Stimulated activated memory B cell treated with anti-CD40 and anti-IgM and Interleukin-4, amounts not matched to agents 10 μg/mL and 1 μg/mL and 100 μg/mL, for 72 hours (primary cell): ENCODE measurements around the gene HTRA1.

Source experiments
- ATAC-seq: fragments of 150-1000 bp; cut with Tn5 transposase; 2 replicates; pipeline ENCODE4 v1.10.0; 2021
- H3K27ac Mint-ChIP-seq: one replicate; pipeline ENCODE4 v1.8.0; 2022; ENCODE audit warnings: mild to moderate bottlenecking, mixed read lengths
- H3K27me3 Mint-ChIP-seq: one replicate; pipeline ENCODE4 v1.8.0; 2022; ENCODE audit warnings: mixed read lengths
- H3K36me3 Mint-ChIP-seq: one replicate; pipeline ENCODE4 v1.8.0; 2022; ENCODE audit warnings: mixed read lengths
- H3K4me1 Mint-ChIP-seq: one replicate; pipeline ENCODE4 v1.8.0; 2022; ENCODE audit warnings: mixed read lengths
- H3K4me3 Mint-ChIP-seq: one replicate; pipeline ENCODE4 v1.8.0; 2022; ENCODE audit warnings: mild to moderate bottlenecking, moderate library complexity, mixed read lengths
- H3K9me3 Mint-ChIP-seq: one replicate; pipeline ENCODE4 v1.8.0; 2022; ENCODE audit warnings: mixed read lengths

Gene HTRA1

GRCh38 chr10:122476333-122476695 lies 15.0 kb downstream of the HTRA1 start:
- no peaks in the 10 kb centered on the region for H3K9me3 Mint-ChIP-seq
- no peak overlapping the region for H3K4me3 Mint-ChIP-seq
- peaks cover 6% of the 10 kb centered on the region for H3K4me1 Mint-ChIP-seq
- no peak overlapping the region for H3K27ac Mint-ChIP-seq
- H3K27me3 Mint-ChIP-seq: peaks cover 47% of the 10 kb centered on the region
- no peaks in the 10 kb centered on the region for H3K36me3 Mint-ChIP-seq
- ATAC-seq: no peak

DNA sequence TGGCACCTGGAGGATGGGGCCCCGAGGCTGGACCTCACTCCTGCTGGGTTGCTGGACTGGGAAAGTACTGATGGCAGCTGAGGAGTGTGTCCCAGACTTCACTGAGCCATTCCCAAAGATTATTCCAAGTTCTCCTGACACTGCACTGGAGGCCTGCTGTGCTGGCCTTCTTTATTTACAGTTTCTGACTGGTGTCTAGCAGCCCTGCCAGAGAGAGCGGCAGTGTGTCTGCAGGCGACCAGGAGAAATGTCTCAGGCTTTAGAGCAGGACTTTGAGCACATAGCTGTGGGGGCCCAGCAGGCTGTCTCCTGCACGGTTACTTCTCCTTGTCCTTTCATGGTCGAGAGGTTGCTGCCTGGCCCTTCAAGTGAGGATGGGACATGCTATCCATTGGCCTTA lies 16.1 kb downstream of the HTRA1 start:
- no peak overlapping the region for H3K27ac Mint-ChIP-seq
- ATAC-seq: no peak
- H3K9me3 Mint-ChIP-seq: peaks cover 4% of the 10 kb centered on the region
- H3K4me3 Mint-ChIP-seq: no peak overlapping the region
- H3K4me1 Mint-ChIP-seq: peaks cover 6% of the 10 kb centered on the region
- H3K36me3 Mint-ChIP-seq: no peaks in the 10 kb centered on the region
- peaks cover 47% of the 10 kb centered on the region for H3K27me3 Mint-ChIP-seq

DNA sequence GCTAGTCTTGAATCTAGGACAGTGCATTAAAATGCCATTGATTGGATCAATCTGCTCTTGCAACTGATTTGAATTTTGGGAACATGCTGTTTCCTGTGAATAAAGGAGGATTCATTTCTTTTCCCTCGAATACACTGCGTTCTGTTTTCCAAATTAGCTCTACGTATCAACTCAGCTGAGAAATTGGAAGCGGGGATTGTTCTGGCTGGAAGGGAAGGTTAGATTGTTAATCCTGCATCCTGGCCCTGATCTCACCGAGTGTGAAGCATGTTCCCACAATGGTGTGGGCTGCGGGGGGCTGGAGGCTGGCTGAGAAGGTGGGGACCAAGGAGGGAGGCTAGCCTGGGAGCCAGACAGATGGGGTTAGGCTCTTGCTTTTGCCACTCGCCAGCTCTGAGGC lies 17.6 kb downstream of the HTRA1 start:
- Mint-ChIP-seq H3K4me3 (no peak overlapping the region), H3K9me3 (peaks cover 4% of the 10 kb centered on the region), H3K27ac (no peak overlapping the region), H3K27me3 (peaks cover 45% of the 10 kb centered on the region), H3K4me1 (peaks cover 6% of the 10 kb centered on the region), H3K36me3 (no peaks in the 10 kb centered on the region)
- ATAC-seq: no peak

- no peak for ATAC-seq
- H3K27me3 Mint-ChIP-seq: peaks cover 37% of the 10 kb centered on the region
- no peak overlapping the region for H3K27ac Mint-ChIP-seq
- no peaks in the 10 kb centered on the region for H3K36me3 Mint-ChIP-seq
- no peak overlapping the region for H3K4me3 Mint-ChIP-seq
- H3K9me3 Mint-ChIP-seq: peaks cover 4% of the 10 kb centered on the region
- no peaks in the 10 kb centered on the region for H3K4me1 Mint-ChIP-seq
Measured at GRCh38 chr10:122480146-122480833, 18.9 kb downstream of the HTRA1 start.

DNA sequence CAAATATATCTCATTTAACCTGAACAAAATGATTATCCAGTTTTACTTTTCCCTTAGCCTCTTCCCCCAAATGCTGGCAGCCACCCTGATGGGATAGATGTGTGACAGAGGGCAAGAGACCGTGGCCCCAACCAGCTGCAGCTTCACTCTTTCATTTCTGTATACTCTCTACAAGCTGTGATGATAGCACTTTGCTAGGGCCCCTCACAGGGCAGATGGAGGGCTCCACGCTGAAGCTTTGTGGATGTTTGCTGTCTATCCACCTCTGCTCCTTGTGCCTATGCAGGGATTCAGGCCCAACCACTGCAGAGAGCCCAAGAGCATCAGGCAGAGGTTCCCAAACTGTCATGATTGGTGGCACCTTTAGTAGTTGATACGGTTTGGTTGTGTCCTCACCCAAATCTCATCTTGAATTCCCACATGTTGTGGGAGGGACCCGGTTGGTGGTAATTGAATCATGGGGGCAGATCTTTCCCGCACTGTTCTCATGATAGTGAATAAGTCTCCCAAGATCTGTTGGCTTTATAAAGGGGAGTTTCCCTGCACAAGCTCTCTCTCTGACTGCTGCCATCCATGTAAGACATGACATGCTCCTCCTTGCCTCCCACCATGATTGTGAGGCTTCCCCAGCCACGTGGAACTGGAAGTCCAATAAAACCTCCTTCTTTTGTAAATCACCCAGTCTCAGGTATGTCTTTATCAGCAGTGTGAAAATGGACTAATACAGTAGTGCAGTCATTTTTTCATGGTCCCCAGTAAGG lies 20.1 kb downstream of the HTRA1 start:
- Mint-ChIP-seq H3K36me3 (no peaks in the 10 kb centered on the region), H3K27me3 (peaks cover 26% of the 10 kb centered on the region), H3K27ac (no peak overlapping the region), H3K4me3 (no peak overlapping the region), H3K9me3 (peaks cover 4% of the 10 kb centered on the region), H3K4me1 (no peaks in the 10 kb centered on the region)
- ATAC-seq: no peak

GRCh38 chr10:122484276-122485060 lies 23.1 kb downstream of the HTRA1 start:
- Mint-ChIP-seq H3K4me3 (no peak overlapping the region), H3K27me3 (peaks cover 14% of the 10 kb centered on the region), H3K9me3 (peaks cover 4% of the 10 kb centered on the region), H3K27ac (no peak overlapping the region), H3K4me1 (no peaks in the 10 kb centered on the region), H3K36me3 (no peaks in the 10 kb centered on the region)
- ATAC-seq: no peak

- Mint-ChIP-seq H3K4me3 (no peak overlapping the region), H3K36me3 (no peaks in the 10 kb centered on the region), H3K27ac (no peak overlapping the region), H3K9me3 (peaks cover 4% of the 10 kb centered on the region), H3K27me3 (peaks cover 2% of the 10 kb centered on the region), H3K4me1 (no peaks in the 10 kb centered on the region)
- ATAC-seq: no peak
Measured at GRCh38 chr10:122485670-122486069, 24.3 kb downstream of the HTRA1 start.

DNA sequence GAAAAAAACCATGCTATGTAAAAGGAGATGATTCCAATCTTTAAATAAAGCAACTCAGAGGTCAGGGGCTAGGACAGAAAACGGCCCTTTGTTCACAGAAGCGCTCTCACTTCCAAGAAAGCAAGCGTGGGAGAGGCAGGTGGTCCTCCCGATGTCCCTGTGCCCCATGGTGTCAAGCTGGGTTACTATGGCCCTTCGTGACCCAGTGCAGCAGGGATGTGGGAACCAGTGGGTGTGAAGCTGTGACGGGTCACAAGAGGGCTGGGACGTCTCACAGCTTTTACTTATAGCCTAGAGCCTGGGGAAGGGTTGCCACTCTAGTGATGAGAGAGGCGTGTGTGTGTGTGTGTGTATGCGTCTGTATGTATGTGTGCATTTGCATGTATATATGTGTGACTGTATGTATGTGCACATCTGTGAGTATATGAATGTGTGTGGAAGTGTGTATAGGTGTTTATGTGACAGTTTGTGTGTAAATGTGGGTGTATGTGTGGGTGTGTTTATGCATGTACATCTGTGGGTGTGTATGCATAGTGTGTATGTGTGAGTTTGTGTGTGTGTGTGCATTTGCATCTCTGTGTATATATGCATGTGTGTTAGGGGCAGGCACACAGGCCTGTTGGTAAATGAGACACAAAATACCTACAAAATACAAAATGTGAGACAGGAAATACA lies 25.2 kb downstream of the HTRA1 start:
- H3K27ac Mint-ChIP-seq: no peak overlapping the region
- no peak for ATAC-seq
- peaks cover 3% of the 10 kb centered on the region for H3K9me3 Mint-ChIP-seq
- no peaks in the 10 kb centered on the region for H3K27me3 Mint-ChIP-seq
- no peaks in the 10 kb centered on the region for H3K36me3 Mint-ChIP-seq
- H3K4me3 Mint-ChIP-seq: no peak overlapping the region
- H3K4me1 Mint-ChIP-seq: no peaks in the 10 kb centered on the region

DNA sequence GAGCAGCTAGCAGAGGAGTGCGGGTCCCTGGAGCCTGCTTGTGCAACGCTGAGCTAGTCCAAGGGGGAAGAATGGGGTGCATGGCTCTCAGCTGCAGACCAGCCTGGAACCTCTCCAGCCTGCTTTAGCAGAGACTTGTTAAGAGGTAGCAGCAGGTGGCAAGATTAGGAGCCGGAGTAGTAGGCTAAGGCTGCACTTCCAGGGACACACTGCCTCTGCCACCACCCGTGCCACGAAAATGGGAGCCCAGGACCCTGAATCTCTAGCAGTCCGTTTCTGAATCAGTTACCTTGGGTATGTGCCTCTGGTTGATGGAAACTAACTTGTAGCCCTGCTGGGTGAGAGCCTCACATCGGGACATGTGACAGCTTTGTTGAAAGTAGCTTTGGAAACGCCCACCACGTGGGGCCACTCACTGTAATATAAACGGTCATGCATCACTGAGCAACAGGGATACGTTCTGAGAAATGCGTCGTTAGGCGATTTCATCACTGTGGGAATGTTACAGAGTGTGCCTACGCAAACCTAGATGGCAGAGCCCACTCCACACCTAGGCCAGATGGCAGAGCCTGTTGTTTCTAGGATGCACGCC lies 25.9 kb downstream of the HTRA1 start:
- no peaks in the 10 kb centered on the region for H3K27me3 Mint-ChIP-seq
- no peaks in the 10 kb centered on the region for H3K4me1 Mint-ChIP-seq
- H3K9me3 Mint-ChIP-seq: no peaks in the 10 kb centered on the region
- no peak overlapping the region for H3K27ac Mint-ChIP-seq
- H3K4me3 Mint-ChIP-seq: no peak overlapping the region
- H3K36me3 Mint-ChIP-seq: no peaks in the 10 kb centered on the region
- no peak for ATAC-seq

GRCh38 chr10:122490268-122490667 lies 28.9 kb downstream of the HTRA1 start:
- no peak for ATAC-seq
- H3K4me1 Mint-ChIP-seq: no peaks in the 10 kb centered on the region
- H3K27ac Mint-ChIP-seq: no peak overlapping the region
- no peak overlapping the region for H3K4me3 Mint-ChIP-seq
- H3K36me3 Mint-ChIP-seq: no peaks in the 10 kb centered on the region
- no peaks in the 10 kb centered on the region for H3K9me3 Mint-ChIP-seq
- peaks cover 26% of the 10 kb centered on the region for H3K27me3 Mint-ChIP-seq

DNA sequence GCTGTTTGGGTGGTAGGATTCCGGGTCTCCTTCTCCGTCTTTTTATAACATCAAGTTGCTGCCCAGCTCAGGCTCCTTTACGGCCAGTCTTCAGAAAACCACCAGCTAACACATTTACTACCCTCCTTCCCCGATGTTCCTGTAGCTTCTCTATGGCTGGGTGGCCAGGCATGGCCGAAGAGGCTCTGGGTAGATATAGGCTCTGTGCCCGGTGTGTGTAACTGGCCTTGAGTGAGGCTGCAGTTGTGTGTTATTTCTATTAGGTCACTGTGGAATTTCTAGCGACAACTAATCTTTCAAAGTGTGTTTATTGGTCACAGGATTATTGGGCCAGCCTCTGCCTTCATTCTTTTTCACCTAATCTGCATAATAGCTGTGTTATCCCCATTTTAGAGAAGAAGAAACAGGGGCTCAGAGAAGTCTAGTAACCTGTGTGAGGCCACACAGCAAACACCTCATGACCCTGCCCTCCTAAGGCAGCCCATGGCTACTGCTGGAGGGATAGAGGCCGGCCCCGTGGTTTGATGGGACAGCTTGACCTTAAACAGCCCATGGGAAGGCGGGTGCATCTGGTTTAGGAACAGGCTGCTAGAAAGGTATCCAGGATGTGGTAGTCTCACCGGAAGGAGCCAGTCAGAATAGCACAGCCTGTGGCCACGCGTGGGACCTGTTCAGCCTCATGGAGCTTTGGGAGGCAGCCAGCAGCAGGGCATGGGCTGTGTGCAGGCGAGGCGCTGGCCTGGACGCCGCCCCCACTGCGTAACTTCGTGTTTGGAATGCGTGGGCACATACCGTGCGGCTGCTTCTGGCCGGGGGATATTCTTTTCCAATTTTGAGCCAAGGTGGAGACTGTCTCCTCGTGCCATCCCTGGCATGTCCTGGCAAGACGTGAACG lies 29.7 kb downstream of the HTRA1 start:
- no peak for ATAC-seq
- H3K27me3 Mint-ChIP-seq: peaks cover 26% of the 10 kb centered on the region
- no peak overlapping the region for H3K27ac Mint-ChIP-seq
- no peaks in the 10 kb centered on the region for H3K9me3 Mint-ChIP-seq
- no peaks in the 10 kb centered on the region for H3K36me3 Mint-ChIP-seq
- no peak overlapping the region for H3K4me3 Mint-ChIP-seq
- H3K4me1 Mint-ChIP-seq: no peaks in the 10 kb centered on the region

DNA sequence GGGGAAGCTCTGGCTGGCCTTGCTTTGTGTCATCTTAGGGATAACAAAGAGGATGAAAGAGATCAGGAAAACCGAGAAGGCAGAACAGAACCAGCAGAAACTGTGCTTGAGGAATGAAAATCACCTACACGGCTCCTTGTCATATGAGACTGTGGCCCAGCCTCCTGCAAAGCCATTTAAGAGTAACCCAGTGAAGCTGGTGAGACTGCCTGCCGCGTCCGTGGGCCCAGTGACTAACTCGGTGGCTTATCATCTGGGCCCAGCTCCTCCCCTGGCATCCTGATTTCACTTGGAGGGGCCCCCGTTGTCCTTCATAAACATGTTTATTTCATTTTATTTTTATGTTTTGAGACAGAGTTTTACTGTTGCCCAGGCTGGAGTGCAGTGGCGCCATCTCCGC lies 30.7 kb downstream of the HTRA1 start:
- Mint-ChIP-seq H3K9me3 (no peaks in the 10 kb centered on the region), H3K4me3 (no peak overlapping the region), H3K27ac (no peak overlapping the region), H3K4me1 (no peaks in the 10 kb centered on the region), H3K36me3 (no peaks in the 10 kb centered on the region), H3K27me3 (peaks cover 26% of the 10 kb centered on the region)
- ATAC-seq: no peak

- Mint-ChIP-seq H3K27me3 (peaks cover 26% of the 10 kb centered on the region), H3K4me1 (no peaks in the 10 kb centered on the region), H3K27ac (no peak overlapping the region), H3K9me3 (no peaks in the 10 kb centered on the region), H3K36me3 (no peaks in the 10 kb centered on the region), H3K4me3 (no peak overlapping the region)
- no peak for ATAC-seq
Measured at GRCh38 chr10:122492999-122493481, 31.7 kb downstream of the HTRA1 start.

DNA sequence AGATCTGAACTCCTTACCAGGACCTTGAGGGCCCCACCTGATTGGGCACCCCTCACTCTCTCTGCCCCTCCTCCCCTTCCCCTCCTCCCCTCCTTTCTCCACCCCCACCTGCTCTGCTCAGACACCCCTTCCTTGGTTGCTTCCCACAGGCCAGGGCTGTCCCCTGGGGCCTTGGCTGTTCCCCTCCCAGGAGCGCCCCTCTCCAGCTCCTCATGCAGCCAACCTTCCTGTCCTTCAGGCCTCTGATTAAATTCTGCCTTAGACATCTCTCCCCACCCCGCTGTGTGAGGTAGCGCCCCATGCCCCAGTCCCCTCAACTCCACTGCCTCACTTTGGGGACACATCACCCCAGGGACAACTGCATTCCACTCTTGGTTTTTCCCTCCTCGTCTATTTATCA lies 32.4 kb downstream of the HTRA1 start:
- peaks cover 26% of the 10 kb centered on the region for H3K27me3 Mint-ChIP-seq
- H3K27ac Mint-ChIP-seq: no peak overlapping the region
- ATAC-seq: peak; percentile 10
- no peak overlapping the region for H3K4me3 Mint-ChIP-seq
- no peaks in the 10 kb centered on the region for H3K4me1 Mint-ChIP-seq
- H3K36me3 Mint-ChIP-seq: no peaks in the 10 kb centered on the region
- no peaks in the 10 kb centered on the region for H3K9me3 Mint-ChIP-seq
